ENCODE measurements around the gene SHISA7. TPM values are rescaled to one million over a fixed set of nuclear protein-coding genes. Genes with fewer than 3 reads are reported as not detected.
"Not testable (repeated sequence)": the region's sequence is repeated elsewhere in the genome, so short reads cannot be mapped to it uniquely, and the experiment has no call there.

SHISA7 gene
- total RNA-seq, 1 donor from 2014 or later, result not detected

DNA sequence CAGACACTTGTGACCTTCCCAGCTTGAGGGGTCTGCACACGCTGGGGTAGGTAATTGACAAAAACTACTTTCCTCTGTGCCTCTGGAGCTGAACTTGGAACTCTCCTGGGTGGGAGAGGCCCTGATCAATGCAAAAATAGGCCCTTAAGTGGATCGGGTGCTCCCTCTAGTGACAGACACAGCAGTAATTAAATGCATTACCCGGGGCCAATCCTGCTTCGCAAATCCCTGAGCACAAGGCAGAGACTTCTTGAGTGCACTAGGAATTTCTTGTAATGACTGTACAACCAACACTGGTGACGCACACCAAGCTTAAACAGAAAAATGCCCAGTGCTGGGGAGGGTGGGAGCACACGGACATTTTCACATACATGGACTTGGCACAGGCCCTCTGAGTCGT lies 24.9 kb downstream of the SHISA7 start:
- DNase-seq (ENCODE audit: low spot score), result peak; percentile 62

DNA sequence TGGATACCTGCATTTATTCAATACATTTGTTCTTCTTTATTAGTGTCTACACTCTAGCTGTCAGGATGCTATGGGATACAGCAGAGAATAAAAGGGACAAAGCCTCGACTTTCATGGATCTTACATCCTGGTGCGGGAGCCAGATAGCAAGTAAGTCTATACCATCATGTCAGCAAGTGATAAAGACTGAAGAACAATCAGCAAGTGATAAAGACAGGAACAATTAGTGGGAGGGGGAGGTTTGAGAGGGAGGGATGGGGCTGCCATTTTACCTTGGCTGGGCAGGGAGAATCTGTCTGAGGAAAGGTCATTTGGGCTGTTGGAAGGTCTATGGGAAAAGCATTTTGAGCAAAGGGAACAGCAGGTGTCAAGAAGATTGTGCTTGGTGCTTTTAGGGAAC lies 32.9 kb downstream of the SHISA7 start:
- no peak for DNase-seq (ENCODE audit: low spot score)

DNA sequence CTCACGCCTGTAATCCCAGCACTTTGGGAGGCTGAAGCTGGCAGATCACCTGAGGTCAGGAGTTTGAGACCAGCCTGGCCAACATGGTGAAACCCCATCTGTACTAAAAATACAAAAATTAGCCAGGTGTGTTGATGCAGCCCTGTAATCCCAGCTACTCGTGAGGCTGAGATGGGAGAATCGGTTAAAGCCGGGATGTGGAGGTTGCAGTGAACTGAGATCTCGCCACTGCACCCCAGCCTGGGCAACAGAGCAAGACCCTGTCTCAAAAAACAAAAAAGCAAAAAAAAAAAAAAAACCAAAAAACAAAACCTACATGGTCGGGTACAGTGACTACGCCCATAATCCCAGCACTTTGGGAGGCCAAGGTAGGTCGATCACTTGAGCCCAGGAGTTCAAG lies 33.9 kb downstream of the SHISA7 start:
- not testable (repeated sequence) for DNase-seq (ENCODE audit: low spot score)

DNA sequence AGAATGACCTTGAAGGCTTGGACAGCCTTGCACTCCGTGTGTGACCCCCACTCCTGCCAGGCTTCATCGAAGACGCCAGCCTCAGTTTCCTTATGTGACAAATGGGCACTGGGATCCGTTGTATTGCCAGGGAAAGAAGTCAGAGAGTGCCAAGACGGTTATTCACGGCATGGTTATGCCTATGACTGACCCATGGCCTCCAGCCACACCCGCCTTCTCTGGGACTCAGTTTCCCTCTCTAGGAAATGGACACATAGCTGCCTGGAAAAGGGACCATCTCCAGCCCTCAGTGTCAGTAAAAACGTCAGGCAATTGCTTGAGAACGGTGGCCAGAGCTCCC lies 34.6 kb downstream of the SHISA7 start:
- DNase-seq (ENCODE audit: low spot score), result no peak

DNA sequence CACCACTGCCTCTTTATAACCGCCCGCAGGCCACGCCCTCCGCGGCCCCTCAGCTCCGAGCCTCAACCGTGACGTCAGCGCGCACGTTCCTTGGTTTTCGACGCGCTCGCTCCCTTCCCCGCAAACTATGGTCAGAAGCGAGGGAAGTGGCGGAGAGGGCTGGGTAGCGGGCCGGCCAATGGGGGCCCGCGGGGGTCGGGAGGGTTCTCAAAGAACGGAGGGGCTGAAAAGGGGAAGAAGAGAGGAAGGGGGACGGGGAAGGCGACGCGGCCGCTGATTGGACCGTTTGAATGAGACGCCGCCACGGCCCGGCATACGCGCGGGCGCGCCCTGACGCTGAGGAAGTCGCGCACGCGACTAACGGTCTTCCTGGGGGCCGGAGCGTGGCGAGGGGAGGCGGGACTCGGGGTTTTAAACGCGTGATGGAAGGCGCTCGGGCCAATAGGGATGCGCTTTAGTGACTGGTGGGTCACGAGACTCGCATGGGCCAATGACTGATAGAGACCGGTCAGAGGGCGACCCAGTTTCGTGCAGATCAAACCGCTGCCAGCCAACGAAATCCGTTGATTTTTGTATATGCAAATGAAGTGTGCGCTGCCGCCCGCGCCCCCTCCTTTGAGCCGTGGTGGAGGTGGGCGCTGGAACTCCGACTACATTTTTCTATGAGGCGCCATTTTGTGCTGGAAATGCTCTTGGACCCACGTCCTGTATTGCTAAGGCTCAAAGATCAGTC lies 35.1 kb downstream of the SHISA7 start:
- peak; percentile 98 for DNase-seq (ENCODE audit: low spot score)

DNA sequence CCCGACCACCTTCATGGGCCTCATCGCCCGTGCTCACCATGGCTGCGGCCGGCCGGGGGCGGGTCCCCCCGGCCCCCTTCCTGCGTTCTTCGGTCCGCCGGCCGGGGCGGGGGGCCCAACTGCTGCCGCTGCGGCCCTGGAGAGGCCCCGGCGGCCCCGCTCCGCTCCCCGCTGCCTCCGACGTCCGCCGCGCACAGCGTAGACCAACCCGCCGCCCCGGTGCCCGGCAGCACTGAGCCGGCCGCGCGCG lies 35.6 kb downstream of the SHISA7 start, which contains the start of gene UBE2S:
UBE2S (minus strand) TSS at position 239 of the 250 bp plus-strand sequence; CDS start at position 40, 199 bp downstream.
- not testable (repeated sequence) for DNase-seq (ENCODE audit: low spot score)

DNA sequence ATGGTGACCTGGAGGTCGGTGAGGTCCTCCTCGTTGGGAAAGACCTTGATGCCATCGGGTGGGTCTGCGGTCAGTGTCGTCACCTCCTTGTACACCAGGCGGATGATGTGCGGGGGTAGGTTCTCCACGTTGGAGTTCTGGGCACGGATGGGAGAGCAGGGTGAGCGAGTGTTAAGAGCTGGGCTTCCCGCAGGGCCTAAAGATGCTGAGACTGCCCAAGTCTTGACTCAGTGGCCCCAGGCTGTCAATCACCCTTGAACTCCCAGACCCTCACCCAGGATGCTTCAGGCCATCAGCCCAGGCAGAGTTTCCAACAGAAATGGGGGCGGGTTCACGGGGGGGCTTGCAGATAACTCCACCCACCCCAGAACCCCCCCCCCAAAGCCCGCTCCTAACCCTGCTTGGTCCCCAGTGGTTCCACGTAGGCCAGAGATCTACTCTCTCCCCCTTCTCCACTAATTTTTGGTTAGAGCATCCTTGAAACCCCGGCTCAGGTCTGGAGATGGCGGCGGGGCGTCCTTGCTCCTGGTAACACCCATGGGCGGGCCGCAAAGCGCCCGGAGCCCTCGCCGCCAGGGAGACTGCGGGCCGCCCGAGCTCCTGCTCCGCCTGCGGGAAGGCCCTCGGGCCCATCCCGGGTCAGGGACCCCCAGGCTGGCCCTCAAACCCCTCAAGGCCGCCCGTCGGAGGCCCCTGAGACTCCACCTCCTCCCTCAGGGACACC lies 36.1 kb downstream of the SHISA7 start:
- DNase-seq (ENCODE audit: low spot score), result no peak

DNA sequence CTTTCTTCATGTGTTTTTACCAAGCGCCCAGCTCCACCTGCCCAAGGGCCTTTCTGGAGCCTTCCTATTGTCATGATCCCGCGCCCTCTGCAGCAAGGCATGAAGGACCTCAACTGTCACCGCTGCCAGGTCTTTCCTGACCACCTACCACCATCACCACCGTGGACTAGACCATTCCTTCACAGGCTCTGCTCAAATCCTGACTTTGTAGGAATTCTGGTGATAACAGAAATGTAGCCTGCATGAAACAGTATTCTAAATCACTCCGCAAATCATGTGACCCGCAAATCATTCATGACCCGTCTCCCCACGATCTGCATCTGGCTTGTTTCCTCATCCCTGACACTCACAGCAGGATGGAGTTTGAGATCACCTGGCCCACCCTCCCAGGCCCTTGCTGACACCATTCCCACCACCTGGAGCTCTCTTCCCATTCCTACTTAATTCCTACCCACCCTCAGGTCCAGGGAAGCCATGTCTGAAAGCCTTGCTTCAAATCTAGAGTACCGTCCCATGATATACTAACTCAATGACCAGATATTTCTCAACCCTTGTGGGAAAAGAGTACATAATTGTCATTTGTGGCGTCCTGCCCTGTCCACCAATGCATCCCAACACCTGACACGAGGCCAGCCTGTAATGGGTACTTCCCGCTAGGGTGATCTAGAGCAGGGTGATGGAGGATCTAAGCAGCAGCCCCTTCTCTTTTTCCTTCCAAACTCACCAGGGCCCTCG lies 36.8 kb downstream of the SHISA7 start:
- no peak for DNase-seq (ENCODE audit: low spot score)

DNA sequence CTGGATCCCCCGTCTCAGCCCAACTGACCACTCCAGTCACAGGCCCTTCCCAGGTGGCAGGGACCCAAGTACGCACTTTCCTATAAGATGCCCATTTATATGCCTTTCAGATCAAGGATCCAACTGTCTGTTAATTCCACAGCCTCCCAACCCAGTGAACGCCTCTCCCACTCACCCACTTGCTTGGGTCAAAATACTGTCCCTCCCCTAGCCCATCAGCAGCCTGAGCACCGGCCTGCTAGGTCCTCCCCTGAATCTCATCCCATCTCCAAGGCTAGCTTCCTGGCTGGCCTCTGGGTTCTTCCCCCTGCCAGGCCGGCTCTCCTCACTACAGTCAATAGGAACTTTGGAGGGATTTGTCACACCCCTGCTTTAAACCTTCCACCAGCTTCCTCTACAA lies 37.5 kb downstream of the SHISA7 start:
- DNase-seq (ENCODE audit: low spot score), result no peak

DNA sequence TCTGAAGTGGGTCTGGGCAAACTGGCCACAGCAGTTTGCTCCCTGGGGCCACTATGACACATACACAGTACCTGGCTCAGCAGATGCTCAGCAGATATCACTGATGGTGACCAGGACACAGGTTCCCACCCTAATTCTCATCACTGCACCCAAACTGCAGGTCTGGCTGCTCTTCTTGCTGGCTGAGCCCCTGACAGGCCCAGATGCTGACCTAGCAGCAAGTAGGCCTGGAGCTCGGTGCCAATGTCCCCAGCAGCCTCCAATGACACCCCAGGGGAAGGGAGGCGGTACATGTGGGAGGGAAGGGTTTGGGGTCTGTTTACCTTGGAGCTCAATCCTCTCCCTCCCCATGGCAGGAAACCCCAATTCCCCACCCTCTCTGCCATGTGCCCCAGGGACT lies 40.6 kb downstream of the SHISA7 start:
- DNase-seq (ENCODE audit: low spot score), result no peak

DNA sequence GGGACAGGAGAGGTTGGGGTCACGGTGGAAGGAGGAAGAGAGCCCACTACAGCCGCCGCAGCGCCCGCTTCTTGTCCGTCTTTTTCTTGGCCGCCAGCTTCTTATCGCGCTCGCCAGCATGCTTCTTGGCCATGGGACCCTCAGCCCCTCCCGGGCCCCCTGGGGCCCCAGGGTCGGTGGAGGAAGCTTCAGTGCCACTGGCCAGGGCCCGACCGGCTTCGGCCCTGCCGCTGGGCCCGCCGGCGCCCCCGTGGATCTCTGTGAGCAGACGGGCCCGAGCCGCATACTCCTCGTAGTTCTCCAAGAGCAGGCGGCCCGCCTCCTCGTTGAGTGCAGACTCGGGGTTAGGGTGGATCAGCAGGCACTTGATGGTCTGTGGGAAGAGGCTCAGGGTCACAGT lies 41.7 kb downstream of the SHISA7 start:
- not testable (repeated sequence) for DNase-seq (ENCODE audit: low spot score)

DNA sequence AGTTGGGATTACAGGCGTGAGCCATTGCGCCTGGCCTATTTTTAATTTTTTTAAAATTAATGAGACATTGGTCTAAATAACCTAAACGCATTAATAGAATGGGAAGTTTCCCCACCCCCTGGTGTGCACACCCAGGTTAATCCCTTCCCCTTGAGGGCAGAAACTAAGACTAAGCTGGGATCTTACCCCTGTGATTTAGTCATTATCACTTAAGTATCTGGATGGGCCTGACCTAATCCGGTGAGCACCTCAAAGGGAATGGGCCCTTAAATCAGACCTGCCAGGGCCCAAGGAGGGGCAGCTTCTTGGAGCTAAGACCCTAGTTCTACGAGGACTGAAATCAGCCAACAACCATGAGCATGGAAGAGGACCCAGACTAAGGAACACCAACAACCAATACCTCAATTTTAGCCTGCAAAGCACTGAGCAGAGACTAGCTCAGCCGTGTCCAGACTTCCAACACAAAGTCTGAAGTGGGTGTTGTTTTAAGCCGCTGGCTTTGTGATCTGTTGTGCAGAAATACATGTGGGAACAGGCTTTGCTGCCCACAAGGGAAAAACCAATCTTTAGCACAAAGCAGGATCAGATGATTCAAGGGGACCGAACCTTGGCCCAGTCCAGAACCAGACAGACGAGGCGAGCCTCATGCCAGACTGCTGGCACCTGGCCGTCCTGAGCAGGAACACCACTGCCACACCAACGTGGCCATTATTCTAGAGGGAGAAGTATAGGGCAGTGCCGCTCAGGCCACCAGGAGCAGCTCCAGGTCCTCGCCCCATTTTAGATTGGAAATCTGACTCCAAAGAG lies 42.6 kb downstream of the SHISA7 start:
- DNase-seq (ENCODE audit: low spot score), result peak; percentile 81

DNA sequence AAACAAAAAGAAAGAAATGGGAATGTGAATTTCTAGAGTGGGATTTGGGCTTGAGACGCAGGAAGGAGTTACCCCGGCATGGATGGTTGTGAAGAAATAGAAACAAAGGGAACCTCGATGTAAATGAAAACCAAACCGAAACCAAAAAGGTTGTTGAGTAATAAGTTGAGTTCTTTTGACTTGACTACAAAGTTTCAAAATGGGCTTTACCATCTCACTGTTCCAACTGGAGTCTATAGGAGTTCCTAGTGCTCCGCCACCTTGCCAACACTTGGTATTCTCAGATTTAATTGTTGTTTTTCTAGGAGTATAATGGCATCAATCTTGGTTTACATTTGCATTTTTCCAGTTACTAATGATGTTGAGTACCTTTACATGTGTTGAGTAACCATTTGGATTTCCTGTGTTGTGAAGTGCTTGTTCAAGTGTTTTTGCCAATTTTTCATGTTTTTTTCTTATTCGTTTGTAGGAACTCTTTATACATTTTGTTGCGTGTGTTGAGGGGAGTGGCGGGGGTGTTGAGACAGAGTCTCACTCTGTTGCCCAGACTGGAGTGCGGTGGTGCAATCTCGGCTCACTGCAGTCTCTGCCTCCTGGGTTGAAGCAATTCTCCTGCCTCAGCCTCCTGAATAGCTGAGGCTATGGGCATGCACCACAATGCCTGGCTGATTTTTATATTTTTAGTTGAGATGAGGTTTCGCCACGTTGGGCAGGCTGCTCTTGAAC lies 44.7 kb downstream of the SHISA7 start:
- DNase-seq (ENCODE audit: low spot score), result no peak

DNA sequence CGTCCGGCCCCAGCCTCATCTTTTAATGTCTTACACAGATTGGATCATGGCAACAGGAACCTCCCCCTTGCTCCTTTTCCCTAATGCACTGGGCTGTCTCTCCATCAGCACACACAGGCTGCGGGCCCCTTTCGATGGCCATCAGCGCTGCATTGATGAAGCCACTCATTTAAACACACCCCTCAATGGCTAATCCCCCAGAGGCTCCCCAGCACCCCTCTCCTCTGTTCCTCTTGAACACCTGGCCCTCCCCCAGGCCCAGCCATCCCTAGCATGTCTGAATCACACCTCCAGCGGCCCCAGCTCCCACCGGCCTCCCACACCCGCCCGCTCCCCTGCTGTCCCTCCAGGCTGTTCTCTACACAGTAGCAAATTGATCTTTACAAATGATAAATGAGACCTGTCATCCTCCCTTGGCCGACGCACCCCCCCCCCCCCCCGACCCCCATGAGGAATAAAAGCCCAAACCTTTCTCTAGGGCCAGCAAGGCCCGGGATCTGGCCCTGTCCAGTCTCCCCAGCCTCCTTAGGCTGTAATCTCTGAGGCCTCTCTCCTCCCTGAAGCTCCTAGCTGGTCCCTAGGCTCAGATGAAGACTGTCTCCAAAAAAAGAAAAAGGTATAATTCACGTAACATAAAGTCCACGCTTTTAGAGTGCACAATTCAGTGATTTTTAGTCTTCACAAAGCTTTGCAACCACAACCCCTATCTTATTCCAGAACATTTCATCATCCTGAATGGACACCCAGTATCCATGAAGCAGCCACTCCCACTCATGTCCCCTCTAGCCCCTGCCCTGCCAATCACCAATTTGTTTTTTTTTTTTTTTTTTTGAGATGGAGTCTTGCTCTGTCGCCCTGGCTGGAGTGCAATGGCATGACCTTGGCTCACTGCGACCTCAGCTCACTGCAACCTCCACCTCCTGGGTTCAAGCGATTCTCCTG lies 50.0 kb downstream of the SHISA7 start:
- no peak for DNase-seq (ENCODE audit: low spot score)

DNA sequence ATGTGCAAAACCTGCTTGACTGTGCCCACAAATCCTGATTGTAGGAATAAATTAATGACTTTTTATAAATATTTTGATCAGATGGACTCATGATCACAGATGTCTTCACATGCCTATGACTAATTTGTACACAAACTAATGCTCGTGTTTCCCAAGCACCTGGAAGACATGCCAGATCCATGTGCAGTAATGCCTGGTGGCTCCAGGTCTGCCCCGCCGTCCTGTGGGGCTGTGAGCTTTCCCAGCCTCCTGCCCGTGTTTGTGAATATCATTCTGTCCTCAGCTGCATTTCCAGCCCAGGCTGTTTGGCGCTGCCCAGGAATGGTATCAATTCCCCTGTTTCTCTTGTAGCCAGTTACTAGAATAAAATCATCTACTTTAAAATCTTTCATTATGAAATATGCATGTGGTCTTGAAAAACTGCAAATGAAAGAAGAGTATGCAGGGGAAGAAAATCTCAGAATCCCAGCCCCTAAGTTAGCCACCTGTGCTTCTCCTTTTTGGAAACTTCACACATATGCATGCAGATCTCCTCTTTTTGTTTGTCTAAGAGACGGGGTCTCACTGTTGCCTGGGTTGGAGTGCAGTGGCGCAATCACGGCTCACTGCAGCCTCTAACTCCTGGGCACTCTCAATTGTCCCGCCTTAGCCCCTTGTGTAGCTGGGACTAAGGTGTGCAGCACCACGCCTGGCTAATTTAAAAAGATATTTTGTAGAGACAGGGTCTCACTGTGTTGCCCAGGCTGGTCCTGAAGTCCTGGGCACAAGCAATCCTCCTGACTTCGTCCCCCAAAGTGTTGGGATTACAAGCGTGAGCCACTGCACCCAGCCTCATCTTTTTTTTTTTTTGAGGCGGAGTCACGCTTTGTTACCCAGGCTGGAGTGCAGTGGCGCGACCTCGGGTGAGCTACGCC lies 51.1 kb downstream of the SHISA7 start:
- DNase-seq (ENCODE audit: low spot score), result no peak

DNA sequence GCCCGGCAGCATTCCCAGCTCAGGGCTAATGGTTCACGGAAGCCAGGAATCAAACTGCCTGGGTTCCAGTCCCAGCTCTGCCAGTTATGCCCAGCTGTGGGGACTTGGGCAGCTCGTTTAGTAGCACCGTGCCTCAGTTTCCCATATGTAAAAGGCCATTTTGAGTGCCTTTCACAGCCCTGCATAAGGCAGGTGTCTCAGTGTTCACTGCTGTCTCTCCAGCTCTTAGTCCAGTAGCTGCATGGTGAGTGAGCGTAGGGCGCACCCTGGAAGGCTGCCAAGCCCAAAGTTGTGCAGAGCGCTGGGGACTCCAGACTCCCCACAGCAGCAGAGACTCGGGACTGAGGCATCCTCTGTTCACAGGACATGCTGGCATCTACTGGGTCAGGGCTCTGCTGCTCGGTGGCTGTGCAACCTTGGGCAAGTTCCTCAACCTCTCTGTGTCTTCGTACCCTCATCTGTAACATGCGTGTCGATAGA lies 51.9 kb downstream of the SHISA7 start:
- no peak for DNase-seq (ENCODE audit: low spot score)

DNA sequence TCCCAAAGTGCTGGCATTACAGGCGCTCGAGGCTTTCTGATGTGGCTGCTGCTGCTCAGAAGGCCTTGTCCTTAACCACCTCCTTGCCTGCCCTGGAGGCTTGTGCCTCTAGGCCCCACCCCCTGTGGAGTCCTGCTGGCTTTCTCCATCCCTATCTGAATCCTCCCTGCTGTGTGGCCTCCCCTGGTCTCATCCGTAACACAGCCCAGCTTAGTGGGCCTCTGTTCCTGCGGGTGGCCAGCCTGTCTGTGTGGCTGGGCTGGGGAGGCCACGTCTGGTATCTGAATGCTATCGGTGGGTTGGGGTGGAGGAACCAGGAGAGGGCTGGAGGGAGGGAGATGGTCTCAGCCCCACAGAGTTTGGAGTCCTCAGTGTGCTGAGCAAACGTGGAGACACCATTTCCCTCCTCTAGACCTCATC lies 52.6 kb downstream of the SHISA7 start:
- DNase-seq (ENCODE audit: low spot score), result no peak

DNA sequence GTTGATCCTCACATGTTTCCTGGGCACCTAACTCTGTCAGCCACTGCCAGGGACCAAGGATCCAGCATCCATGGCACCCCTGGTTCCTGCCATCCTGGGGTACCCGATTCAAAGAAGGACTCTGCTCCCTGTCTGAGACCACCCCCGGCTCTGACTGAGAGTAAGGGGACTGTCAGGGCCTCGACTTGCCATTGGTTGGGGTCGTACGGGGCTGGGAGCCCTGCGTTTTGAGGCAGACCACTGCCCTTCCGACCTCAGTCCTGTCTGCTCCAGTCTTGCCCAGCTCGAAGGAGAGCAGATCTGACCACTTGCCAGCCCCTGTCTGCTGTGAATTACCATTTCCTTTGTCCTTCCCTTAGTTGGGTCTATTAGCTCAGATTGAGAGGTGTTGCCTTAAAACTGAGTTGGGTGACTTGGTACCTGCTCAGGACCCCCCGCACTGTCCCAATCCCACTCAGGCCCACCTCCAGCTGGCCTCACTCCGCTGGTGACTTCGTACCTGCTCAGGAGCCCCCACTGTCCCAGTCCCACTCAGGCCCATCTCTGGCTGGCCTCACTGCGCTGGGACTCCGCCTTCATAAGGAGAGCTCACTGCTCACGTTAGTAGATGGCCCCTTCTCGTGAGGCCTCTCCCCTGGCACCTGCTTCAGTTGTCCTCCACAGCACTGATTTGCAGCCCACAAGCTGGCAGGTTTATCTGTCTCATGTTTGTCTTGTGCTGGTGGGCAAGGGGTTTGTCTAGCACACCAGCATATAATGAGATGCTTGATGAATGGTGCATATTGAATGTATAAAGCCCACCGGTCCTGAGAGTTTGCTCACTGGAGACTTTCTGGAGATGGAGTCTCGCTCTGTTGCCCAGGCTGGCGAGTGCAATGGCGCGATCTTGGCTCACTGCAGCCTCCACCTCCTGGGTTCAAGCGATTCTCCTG lies 53.4 kb downstream of the SHISA7 start:
- DNase-seq (ENCODE audit: low spot score), result no peak
